HG02610 (cell line): Measurements from ENCODE around the gene CHPF2.

Experiments used
- ATAC-seq: cut with Tn5 transposase; IDR thresholded peaks from one replicate; pipeline ENCODE4 v1.9.1; 2021; ENCODE audit warnings: mild to moderate bottlenecking, moderate library complexity; ENCODE audit not compliant: unreplicated experiment

The CHPF2 gene

DNA sequence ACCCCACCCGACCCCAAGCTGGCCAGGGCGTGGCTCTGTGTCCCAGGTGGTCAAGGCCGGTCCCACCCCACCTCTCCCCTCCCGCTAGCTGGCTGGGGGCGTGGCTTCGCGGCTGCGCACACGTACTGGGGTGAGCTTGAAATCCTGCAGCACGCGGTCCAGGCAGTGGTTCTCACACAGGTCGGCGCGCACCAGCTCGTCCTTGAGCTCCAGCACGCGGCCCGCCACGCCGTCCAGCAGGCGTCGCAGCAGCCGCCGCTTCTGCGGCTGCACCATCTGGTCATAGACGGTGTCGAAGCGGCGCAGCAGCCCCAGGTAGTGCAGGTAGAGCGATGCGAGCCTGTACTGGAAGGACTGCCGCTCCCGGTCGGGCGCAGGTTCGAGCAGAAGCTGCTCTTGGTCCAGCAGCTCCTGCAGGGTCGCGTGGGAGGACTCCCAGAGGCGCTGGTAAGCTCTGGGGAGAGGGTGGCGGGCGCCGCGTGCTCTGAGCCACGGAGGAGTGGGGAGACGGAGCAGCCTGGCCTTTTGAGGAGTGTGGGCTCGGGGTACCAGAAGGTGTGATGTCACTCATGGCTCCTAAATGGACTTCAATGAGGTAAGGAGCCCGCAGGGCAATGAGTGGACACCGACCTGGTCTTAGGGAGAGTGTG is 27.8 kb upstream of the CHPF2 start:
- no peak for ATAC-seq

DNA sequence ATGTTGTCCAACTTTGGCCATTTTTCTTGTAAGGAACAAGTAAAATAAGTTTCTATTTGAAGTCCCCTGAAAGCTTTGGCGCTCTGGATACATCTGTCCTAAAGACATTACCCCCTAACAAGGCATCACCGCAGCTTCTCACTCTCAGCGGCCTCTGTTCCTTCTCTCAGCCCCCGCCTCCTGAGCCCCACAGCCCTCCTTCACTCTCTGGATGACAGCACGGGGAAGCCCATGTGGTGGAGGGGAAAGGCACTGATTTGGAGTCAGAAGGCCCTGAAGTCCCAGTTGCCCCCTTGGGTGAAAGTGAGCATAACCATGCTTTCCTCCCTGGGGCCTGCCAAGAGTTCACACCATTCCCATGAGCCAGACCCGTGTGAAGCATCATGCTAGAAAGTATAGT is 26.6 kb upstream of the CHPF2 start:
- no peak for ATAC-seq

DNA sequence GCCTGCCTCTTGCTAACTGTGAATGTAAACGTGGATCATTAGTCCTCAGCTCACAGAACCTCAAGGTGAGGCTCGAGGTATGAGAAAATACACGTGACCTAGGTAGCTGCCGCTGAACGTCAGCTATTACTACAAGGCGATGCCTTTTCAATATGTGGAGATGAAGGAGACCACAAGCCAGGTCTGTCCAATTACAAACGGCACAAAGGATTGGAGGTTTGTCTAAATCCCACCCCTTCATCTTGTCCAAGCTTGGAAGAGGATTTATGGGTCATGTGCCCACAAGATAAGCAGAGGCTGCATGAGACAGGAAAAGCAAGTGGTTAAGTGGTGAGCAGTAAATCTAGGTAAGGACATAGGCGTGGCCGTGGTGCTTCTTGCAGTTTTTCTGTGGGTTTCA is 25.4 kb upstream of the CHPF2 start:
- ATAC-seq, result no peak

DNA sequence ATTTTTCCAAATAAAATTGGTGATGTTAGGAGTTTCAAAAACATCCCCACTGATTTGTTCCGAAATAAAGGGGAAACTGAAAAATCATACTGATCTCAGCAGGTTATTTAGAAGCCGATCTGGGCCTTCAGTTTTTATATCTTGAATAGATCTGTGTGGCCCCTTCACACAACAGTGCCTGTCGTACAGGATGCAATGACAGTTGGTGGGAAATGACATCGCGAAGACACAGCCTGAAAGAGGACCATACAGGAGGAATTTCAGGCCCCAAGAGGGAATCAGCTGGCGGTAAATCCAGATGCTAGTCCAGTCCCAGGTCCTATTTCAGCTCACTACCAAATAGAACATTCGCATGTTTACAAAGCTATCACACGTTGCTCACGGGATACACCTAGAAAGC is 25.0 kb upstream of the CHPF2 start:
- no peak for ATAC-seq

DNA sequence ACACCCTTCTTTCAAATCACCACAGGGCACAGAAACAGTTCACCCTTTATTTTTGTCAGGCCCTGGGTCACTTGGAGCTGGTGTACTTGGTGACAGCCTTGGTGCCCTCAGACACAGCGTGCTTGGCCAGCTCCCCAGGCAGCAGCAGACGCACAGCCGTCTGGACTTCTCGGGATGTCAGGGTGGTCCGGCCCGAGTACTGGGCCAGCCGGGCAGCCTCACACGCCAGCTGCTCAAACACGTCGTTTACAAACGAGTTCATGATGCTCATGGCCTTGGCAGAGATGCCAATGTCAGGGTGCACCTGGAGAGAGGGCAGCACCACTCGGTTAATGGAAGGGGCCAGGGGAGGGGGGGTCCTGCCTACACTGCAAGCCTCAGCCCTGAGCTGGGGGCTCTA is 24.5 kb upstream of the CHPF2 start:
- ATAC-seq, result no peak

DNA sequence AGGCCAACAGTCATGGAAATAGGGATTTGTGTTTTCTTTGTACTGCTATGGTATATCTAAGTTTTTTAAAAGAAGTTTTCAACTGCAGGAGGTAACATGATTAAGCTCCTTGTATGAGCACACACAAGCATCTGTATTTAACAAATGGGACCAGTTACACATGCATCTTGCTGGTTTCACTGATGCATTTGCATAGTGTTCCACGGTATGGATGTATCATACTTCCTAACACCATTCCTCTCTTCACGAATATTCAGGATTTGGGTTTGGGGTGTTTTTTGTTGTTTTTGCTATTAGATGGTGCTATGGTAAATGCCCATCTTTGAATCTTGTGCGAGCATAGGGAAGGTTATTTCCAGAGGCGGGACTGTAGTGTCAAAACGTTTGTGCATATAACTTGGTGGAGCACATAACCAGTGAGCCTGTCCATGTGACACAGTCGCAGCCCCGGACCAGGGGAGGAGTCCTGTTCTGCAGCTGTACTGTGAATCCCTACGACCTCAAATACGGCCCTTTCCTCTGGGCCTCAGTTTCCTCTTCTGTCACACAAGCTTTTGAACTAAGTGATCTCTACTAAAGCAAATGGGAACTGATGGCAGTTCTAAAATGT is 23.9 kb upstream of the CHPF2 start:
- ATAC-seq, result no peak

DNA sequence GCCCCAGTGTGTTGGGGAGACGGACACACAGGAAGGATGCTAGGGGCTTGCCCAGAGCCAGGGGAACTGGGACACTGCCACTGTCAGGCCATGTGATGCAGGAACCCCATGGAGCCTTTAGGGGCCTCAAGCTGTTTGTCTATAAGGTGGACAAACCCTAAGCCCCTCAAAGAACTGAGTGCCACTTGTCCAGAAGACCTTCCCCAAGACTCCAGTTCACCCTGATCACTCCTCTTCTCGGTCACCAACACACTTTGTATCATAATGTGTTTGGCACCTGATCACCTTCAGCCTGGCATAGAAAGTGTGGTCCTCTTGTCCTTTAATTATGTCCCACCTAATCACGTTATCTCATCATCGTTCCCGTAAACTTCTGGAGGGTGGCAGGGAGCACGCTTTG is 22.7 kb upstream of the CHPF2 start:
- no peak for ATAC-seq

DNA sequence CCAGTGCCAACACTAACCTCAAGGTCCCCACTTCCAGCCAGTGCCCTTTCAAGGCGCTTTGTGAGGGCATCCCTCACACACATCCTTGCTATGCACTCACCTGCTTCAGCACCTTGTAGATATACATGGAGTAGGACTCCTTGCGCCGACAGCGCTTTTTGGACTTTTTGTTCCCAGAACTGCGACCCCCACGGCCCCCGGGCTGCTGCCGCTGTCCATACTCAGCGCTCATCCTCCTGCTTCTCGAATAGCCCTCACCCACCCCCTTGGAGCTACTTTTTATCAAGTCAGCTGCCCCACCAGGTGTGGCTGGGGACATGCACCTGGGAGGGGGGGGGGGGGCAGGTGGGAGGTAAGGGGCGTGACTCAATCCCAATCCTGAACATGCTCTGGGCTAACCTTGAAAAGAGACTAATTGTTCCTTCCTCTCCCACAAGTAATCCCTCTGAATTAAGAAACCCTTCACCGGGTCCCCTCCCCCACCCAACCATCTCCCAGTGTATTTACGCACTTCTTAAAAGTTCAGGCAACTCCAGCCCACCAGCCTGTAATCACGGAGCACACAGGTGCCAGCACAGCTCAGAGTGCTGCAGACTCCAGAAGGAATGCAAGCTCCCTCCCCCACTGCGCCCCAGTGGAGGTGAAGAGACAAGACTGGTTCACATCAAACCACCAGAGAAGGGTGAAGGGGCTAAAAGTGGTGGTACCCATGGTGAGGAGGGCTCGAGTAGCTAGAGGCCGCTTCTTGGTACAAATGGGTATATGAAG is 22.0 kb upstream of the CHPF2 start, which contains the start of gene H2BK1:
Gene H2BK1, minus strand, starts transcription at position 402 of the 768 bp plus-strand sequence. Its CDS starts 170 bp downstream, at position 232.
- ATAC-seq, result no peak

DNA sequence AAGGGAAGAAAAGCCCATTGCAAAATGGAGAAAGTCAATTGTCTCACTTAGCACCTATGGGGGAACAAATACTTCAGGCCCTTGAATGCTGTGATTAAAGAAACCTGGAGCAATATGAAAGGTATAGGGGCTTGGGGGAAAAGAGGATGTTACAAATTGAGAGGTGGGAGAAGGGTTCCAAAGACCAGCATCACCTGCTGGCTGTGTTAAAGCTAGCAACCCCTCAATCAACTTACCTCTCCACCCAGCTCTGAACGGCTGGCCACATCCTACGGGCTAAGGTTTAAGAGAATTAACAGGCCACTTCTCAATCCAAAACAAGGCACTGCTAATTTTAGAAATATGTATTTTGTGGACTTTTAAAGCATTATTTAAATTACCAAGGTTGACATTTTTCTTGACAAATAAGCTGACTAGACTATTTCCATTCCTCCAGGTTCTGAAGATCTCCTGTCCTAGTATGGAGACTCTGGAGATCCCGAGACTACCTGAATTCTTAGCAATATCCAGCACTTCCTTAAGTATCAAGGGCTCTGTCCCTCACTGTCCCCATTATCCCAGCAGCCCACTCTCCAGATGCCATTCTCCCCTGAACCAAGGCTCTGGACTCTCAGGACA is 21.0 kb upstream of the CHPF2 start:
- no peak for ATAC-seq

DNA sequence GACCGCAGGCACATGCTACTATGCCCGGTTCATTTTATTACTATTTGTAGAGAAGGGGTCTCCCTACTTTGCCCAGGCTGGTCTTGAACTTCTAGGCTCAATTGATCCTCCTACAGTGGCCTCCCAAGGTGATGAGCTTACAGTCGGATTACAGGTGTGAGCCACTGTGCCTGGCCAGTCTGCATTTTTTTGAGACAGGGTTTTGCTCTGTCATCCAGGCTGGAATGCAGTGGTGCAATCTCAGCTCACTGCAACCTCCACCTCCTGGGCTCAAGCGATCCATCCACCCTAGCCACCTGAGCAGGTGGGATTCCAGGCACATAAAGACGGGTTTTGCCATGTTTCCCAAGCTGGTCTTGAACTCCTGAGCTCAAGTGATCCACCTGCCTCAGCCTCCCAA is 19.7 kb upstream of the CHPF2 start:
- no peak for ATAC-seq

DNA sequence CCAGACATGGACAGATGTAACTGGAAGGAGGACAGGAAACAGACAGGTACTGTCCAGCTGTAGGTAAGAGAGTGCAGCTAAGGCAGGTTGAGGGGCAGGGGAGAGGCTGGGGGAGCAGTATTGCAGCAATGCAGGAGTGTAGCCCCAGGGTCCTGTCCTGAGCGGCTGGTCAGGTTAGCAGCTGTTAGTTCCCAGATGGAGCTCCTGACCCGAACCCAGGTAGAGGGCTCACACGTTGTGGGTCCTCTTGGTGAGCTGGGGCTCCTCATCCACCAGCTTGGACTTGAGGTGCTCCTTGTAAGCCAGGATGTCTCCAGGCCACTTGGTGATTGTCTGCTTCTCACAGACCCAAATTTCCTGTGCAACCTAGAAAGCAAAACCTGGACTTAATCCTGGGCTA is 18.5 kb upstream of the CHPF2 start:
- no peak for ATAC-seq

DNA sequence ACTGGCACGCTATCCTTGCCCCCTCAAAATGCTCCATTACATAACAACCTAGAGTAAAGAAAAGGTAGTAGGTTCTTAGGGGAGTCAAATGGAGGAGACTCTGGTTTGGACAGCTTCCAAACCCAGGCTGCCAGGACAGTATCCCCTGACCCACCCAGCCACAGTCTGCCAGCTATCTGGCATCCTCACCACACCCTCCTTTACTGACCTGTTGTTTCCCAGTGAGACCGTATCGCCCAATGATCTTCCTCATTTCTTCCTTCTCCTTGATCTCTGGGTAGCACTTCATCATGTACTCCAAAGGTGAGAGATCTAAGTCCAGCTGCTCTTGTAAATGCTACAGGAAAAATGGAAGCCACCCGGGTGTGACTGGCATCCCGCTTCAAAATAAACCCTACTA is 16.9 kb upstream of the CHPF2 start:
- no peak for ATAC-seq

DNA sequence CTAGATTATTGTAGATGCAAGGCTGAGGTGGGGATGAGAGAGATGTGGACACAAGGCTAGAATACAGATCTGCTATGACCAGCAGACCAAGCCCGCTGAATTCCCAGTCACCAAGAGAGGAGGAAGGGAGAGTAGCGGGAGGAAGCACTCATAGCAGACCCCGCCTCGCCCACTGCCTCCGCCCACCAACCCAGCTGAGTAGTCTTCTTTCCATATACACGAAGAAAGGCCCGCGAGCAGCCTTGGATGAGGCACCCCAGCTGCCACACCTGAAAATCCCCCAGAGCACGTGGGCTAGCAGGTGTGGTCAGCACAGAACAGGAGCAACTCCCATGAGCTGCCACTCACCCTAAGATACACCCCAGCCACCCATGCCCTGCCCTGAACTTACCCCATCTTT is 14.1 kb upstream of the CHPF2 start:
- no peak for ATAC-seq

DNA sequence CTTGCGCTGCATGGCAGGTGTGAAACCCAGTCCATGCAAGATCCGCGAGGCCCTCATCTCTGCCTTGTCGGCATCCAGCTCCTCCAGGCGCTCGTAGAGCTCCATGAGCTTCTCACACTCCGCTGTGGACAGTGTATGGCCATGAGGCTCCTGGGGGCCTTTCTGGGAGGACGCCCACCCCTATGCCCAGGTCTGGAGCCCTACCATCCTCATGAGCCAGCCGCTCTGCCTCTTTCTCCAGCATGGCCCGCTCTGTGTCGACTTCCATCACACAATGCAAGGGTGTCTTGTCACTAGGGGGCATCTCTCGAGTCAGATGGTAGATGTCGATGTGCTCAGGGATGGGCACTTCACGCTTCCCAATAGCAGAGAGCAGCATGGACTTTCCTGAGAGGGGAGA is 8.6 kb upstream of the CHPF2 start:
- ATAC-seq, result no peak

DNA sequence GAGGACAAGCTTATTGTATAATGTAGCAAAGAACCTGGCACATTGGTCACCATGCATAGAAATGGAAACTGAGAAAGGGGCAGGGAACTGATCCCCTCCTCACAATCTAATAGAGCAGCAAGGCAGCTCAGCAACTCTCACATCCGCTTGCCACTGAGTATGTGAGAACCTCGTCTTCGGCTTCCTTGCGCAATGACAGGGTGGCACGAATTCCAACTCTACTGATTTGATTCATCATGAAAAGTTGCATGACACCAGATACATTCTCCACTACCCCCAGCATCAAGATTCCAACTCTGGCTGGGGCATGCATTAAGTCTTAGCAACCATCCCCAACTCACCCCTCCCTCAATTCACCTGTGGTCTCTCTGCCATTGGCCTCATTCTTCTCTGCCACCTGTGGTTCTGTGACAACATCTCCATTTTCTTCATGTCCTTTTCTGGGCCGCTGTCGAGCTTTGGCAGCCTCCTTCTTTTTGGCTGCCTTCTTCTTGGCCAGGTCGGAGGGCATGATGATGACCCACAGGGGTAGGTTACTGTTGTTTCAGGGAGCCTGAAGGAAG is 6.3 kb upstream of the CHPF2 start:
- ATAC-seq, result no peak

DNA sequence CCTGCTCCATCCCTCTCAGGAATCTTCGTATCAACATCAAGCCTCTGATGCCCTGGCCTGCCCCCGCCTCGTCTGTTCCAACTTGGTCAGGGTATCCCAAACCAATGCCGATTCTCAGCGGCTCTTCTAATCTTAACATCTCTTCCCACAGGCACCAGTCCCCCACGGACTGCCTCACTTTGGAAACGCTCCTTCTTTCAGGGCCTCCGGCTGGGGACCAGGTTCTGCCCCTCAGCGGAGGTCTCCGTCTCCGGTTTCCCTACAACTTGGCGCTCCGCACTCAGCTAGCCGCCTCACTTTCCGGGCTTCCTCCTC is 5.8 kb upstream of the CHPF2 start:
- peak; percentile 2 for ATAC-seq

DNA sequence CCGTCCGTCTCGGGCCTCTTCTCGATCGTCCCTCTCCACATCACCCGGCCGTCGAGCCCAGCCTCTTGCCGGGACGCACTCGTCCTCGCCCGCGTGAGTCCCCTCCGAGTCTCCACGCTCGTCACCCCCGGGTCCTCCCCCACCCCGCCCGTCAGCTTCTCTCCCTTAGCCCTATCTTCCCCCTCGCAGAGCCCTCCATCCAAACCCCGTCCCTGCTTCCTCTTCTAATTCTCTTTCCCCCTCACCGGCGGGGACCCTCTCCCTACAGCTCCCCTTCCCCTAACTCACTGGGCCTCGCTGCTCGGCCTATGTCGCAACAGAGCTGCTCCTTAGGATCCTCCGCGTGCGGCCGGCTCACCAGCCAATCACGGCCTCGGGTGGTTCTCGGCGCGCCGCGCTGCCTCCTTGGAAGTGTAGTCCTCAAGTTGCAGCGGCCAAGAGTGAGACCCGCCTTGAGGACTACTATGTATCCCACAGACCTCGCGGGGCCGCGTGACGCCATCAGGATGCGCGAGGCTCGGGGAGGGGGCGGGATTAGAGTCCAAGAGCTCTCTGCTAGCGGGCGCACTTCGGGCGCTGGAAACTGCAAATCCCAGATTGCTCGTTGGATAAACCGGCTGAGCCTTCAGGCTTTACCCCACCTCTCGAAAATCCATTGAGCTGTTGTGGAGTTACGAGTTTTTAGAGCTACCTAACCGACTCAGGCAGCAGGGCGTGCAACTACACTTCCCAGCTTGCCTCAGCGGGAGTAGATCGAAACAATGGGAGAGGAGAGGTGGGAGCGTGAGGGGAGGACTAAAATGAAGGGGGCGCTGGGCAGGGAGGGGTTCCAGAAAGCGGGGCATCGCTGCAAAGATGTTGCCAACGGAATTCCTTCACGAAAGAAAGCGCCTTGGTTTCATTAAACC is 5.2 kb upstream of the CHPF2 start, which contains the start of gene ABCF2:
Gene ABCF2, minus strand, starts transcription at position 331 of the 908 bp plus-strand sequence. CDS start 747 bp downstream, outside the sequence.
- ATAC-seq, result peak; percentile 100

DNA sequence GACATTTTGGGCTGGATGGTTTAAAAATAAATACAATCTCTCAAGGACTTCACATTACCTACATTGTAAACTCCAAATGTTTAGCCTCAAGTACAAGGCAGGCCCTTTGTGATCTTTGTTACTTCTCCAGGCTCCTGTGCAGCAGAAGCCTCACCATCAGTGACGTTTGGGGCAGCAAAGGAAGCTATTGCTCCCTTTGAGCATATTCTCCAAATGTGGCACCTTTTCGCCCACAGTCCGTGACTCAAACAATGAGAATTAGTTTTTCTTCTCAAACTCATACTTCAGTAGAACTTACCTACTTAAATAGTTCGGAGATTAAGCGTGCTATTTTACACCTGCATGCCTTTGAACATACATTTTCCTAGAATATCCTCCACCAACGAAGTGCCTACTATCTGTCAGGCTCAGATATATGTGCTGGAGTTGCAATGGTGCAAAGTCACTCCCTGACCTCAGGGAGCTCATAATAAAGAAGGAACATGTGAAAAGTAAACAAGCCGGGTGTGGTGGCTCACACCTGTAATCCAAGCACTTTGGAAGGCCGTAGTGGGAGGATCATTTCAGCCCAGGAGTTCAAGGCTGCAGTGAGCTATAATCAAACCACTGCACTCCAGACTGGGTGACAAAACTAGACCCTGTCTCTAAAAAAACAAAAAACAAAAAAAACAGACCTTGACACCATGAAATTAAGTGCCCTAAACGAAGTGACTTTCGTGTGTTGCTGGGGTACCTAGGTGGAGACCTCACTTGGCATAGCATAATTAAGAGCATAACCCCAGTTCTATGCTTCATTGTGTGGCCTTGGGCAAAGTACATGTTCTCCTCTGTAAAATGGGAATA is 4.0 kb upstream of the CHPF2 start:
- no peak for ATAC-seq

DNA sequence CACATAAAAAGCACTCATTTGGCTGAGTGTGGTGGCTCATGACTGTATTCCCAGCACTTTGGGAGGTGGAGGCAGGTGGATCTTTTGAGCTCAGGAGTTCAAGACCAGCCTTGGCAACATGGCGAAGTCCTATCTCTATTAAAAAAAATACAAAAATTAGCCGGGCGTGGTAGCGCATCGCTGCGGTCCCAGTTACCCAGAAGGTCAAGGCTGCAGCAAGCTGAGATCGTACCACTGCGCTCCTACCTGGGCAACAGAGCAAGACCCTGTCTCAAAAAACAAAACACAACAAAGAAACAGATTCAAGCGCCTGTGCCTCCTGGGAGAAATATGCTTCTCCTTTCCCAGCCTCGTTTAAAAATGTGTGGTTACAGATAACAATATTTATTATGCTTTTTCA is 3.0 kb upstream of the CHPF2 start:
- no peak for ATAC-seq

DNA sequence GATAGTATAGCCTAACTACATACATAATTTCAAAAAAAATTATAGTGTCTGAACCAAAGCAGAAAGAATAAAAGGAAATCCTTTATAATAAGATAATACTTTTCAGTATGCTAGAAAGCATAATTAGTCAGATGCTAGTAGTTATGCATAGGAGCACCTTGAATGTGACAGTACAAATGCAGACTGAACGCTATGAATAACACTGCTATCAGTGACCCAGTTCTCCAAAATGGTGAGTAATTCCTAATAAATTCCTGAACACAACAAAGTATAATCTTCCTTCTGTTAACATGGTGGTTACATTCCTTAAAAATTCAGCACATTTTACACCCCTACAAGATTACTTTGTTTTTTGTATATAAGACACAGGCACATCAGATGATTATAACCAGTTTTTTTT is 1.2 kb upstream of the CHPF2 start:
- ATAC-seq, result no peak
